Amygdala (tissue), 56 donors: ENCODE measurements around the gene CCNL2.
"Not testable (repeated sequence)": the region's sequence is repeated elsewhere in the genome, so short reads cannot be mapped to it uniquely, and the experiment has no call there.

Source experiments
- DNase-seq, 56 donors: peaks; one replicate each; lab custom pipeline; 2025; lab: John Stamatoyannopoulos, UW

Gene CCNL2

DNA sequence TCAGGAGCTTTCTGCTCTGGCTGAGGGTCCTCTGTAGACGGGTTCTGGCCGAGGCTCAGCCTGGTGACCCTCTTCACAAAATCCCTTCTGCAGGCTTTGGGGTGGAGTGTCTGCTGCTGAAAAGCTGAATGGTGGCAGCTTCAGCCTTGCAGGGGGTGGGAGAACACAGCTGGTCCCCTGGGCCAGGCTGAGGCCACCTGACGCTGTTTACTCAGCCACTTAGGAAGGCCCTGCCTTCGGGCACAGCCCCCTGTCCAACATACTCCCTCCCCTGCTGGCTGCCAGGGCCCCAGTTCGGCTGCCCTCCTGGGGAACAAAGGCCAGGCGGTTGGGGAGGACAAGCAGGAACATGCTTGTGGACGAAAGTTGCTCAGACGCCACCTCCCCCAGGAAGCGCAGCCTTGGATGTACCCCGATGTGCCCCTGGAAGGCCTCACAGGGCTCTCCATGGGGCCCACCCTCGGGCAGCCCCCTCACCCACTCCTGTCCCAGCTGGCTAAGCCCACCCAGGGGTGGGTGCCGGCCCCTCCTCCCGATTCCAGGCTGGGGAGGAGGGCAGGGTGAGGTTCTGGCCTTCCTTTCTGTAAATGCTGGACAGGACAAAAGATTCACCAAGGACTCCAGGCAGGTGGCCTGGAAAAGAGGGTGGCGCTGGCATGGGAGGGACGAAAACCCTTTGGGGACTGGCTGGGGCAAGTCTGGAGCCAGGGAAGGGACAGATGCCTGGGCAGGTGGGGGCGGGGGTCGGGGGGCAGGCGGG, 22.2 kb upstream of the CCNL2 start, which contains the start of gene ANKRD65:
ANKRD65 (minus strand) TSS at position 130 of the 760 bp plus-strand sequence. CDS start 271 bp downstream, outside the sequence.
- peak in 28 of 56 donors; percentile 26 to 78 (median 53) for DNase-seq

DNA sequence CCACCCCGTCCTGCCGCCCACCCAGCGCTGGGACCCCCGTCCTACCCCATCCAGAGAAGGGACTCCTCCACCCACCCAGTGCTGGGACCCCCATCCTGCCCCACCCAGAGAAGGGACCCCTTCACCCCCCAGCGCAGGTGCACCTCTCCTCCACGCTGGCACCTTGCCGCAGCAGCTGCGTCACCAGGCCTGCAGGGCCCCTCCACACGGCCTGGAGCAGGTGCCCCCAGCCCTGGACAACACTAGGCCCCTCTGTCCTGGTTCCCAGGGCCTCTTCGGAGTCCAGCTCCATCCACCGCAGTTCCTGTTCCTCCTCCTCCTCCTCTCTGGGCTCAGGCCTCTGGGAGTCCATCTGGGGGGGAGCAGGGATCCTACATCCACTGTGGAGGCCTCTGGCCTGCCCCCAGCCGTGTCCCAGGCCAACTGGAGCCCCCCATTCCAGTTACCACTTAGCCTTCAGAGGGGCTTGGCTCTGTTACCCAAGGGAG, 21.6 kb upstream of the CCNL2 start:
- DNase-seq, result no peak

DNA sequence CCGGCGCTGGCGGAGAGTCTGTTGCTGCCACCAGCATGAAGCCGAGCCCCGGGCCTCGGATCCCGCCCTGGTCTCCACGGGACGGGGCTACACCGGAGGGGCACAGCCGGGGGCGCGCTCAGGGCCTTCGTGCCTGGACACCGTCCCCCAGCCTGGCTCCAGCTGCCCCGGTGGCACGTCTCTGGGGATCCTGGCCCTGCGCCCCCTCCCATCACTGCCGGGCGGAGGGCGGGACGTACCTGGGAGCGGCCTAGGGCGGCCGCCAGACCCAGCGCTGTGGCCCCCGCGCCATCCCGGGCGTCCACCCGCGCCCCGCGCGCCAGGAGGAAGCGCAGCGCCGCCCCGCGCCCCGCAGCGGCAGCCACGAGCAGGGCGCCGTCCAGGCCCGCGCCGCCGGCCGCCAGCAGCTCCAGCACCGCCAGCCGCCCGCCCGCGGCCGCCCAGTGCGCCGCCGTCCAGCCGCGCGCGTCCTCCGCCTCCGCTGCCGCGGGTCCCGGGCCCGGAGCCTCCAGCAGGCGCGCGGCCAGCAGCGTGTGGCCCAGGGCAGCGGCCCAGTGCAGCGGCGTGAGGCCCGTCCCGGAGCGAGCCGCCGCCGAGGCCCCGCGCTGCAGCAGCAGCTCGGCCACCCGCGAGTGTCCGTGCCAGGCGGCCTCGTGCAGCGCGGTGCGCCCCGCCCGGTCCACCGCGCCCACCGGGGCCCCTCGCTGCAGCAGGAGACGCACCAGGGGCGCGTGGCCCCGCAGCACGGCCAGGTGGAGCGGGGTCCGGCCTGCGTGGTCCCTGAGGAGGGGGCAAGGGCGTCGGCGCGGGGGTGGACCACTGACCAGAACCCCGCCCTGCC, 20.9 kb upstream of the CCNL2 start:
- DNase-seq, result peak in 5 of 56 donors; percentile 19 to 63 (median 37)

DNA sequence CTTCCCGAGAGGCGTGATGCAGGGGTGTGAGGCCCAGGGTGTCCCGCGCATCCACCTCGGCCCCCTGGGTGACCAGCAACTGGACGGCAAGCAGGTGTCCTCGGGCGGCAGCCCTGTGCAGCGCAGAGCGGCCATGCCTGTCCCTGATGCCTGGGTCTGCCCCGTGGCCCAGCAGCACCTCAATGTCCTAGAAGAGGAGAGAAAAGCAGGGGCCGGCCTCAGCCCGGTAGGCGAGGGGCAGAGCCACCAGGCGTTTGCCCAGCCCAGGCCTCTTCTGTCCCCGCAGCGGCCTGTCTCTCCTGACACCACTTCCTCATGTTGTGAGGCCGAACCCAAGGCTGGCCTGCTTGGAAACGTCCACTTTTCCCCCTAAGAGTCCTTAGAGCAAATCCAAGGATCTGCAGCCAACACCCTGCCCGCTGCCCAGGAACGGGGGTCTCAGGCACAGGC, 20.3 kb upstream of the CCNL2 start:
- DNase-seq, result no peak

DNA sequence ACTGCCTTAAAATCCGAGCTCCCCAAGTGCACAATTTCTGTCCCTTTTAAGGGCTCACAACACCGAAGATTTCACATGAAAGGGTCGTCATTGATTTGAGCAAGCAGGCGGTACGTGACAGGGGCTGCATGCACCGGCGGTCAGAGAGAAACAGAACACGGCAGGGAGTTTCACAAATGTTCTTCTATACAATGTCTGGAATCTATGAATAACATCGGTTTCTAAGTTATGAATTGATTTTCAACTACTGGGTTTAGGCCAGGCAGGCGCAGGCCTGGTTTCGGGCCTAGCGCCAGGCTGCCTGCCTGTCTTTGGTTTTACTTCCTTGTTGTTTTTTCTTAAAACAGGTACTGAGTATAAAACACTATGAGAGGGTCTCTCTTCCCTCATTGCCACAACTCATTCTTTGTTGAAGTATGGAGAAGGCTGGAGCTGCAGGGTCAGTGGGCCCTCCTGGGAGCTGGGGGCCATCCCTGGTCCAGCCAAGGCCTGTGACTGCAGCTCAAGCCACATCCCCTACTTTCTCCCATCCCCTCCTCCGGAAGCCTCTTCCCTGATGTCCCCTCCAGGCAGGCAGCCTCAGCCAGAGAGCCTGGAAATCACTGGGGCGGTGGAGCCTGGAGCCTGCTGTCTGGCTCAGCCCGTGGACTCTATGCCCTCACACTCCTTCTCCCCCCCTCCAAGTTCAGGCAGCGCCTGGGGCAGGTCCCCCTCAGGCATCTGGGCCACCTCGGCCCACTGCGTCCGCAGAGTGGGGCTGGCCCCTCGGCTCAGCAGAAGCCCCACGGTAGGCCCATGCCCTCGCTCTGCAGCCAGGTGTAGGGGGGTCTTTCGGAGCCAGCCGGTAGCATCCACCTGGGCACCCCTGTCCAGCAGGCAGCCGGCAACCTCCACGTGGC, 19.6 kb upstream of the CCNL2 start:
- no peak for DNase-seq

GRCh38 chr1:1417825-1418463, 18.8 kb upstream of the CCNL2 start:
- not testable (repeated sequence) for DNase-seq

- DNase-seq, result not testable (repeated sequence)
Observed at GRCh38 chr1:1417396-1417795, 18.3 kb upstream of the CCNL2 start.

DNA sequence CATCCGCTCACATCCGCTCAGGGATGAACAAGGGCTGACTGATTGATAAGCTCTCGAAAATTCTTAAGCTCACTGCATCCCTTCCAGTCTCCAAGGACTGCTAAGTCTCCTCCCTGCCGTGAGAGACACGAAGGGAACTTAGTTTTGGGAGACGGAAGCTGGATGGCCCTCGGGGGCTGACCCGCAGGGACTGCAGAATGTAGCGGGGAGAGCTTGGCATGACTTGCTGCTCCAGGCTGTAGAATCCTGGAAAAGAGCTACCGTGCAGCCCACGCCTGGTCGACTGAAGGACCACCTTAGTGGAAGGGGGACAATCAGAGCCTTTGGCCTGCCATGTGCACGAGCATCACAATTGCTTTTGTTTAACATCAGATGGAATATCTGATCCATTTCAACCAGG, 16.6 kb upstream of the CCNL2 start:
- no peak for DNase-seq

- not testable (repeated sequence) for DNase-seq
Observed at GRCh38 chr1:1412311-1412902, 13.3 kb upstream of the CCNL2 start.

DNA sequence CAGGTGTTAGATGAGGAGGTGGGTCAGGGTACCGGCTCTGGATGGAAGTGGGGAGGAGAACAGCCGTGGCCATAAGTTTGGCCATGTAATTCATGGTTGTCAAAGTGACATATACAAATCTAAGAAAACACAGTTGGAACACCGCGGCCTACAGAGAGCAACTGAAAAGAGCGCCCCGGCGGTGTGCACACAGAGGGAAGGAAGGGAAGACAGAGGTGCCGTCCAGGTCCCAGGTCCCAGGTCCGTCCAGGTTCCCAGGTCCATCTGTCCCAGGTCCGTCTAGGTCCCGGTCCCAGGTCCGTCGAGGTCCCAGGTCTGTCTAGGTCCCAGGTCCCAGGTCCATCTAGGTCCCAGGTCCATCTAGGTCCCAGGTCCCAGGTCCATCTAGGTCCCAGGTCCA, 12.5 kb upstream of the CCNL2 start:
- no peak for DNase-seq

DNA sequence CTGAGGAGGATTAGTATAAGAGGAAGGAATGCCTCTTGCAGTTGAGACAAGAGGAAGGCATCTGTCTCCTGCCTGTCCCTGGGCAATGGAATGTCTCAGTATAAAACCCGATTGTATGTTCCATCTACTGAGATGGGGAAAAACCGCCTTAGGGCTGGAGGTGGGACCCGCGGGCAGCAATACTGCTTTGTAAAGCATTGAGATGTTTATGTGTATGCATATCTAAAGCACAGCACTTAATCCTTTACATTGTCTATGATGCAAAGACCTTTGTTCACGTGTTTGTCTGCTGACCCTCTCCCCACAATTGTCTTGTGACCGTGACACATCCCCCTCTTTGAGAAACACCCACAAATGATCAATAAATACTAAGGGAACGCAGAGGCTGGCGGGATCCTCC, 11.1 kb upstream of the CCNL2 start:
- not testable (repeated sequence) for DNase-seq

DNA sequence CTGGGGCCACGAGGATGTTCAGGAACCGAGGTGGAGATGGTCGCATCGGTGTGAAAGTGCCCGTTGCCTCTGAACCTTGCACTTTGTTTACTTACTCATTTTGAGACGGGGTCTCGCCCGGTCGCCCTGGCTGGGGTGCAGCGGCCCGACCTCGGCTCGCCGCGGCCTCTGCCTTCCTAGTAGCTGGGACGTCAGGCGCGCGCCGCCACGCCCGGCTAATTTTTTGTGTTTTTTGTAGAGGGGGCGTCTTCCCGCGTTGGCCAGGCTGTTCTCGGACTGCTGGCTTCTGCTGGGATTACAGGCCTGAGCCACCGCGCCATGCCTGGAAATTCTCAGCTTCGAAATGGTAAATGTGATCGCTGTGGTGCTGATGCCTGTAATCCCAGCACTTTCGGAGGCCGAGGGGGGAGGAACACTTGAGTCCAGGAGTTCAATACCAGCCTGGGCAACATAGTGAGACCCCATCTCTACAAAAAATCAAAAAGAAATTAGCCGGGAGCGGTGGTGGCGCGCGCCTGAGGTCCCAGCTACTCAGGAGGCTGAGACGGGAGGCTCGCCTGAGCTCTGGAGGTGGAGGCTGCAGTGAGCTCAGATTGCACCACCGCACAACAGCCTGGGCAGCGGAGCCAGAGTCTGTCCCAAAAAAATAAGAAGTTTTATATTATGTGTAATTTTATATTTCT, 8.6 kb upstream of the CCNL2 start:
- DNase-seq, result no peak

DNA sequence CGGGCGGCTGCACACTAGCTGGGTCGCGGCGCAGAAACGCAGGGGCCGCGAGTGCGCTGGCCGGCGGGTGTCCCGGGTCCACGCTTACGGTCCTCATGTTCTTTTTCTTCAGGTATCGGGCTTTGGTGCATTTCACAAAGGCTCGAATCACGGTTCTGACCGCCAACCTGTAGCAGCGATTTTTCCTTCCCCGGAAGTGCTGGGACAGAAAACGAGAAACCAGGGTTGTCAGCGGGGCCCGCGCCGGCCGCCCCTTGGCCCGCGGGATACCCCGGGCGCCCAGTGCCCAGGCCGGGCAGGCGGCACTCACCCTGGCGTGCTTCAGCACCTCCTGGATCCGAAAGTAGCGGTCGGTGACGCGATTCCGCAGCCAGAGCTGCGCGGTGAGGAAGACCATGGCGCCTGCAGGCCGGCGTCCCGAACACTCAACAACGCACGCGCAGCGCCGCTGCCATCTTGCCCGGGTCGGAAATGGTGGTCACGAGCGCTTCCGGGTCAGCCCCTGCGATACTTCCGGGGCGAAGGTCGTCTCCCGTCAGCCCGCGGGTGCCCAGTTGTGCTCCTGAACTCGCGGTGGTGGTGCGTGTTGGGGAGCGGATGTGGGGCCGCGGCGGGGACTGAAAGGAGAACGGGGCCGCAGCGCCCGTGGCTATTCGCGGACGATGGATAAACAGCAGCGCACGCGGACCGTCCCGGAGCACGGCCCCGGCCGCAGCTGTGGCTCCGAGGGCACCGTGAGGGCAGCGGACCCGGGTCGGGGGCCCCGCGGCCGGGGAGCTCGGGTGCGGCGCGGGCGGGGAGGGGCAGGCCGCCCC, 7.9 kb upstream of the CCNL2 start, which contains the start of gene MRPL20:
MRPL20 (minus strand) TSS at position 473 of the 815 bp plus-strand sequence; CDS start at position 397, 76 bp downstream.
- DNase-seq, result peak; percentile 60 to 97 (median 88)

DNA sequence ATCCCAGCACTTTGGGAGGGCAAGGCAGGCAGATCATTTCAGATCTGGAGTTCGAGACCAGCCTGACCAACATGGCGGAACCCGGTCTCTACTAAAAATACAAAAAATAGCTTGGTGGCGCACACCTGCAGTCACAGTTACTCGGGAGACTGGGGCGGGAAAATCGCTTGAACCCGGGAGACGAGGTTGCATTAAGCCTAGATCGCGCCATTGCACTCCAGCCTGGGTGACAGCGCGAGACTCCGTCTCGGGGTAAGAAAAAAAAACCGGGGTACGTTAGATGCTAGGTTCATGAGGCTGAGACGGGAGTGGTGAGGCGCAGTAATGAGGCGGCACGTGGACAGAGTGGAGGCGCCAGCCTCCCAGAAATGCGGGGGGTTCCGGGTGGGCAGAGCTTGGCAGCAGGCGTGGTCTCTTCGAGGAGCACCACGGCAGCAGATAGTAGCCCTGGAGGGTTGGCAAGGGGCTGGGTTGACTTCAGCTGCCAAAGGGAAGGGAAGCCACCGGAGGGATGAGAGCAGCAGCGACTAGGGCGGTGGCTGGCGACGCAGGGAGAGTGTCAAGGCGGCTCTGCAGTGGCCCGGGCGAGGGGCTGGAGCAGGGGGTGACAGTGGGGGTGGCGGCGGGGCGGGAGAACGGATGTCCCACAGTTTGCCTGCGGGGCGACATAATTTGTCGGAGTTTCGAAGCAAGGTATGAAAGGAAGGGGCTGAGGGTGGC, 7.1 kb upstream of the CCNL2 start:
- no peak for DNase-seq

DNA sequence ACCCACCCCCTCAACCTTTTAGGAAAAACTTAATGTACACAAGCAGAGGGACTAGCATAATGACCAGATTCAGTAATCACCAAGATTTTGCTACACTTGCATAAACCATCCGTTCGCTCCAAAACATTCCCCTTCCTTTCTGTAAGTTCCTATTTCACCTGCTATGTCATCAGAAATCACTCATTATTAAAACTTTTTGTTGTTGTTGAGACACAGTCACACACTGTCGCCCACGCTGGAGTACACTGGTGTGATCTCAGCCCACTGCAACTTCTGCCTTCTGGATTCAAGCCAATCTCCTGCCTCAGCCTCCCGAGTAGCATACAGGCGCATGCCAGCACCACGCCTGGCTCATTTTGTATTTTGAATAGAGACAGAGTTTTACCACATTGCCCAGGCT, 4.5 kb upstream of the CCNL2 start:
- DNase-seq, result peak in 2 of 56 donors; percentile 30 to 43

DNA sequence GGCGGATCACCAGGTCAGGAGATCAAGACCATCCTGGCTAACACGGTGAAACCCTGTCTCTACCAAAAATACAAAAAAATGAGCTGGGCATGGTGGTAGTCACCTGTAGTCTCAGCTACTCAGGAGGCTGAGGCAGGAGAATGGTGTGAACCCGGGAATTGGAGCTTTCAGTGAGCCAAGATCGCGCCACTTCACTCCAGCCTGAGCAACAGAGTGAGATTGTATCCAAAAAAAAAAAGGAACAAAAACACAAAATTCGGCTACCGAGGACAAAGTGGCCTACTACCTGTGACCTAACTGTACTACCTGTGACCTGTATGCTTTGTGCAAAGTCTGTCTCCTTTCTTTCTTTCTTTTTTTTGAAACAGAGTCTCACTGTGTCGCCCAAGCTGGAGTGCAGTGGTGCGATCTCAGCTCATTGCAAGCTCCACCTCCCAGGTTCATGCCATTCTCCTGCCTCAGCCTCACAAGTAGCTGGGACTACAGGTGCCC, 3.8 kb upstream of the CCNL2 start:
- DNase-seq, result not testable (repeated sequence)
